SKM-1 (cell line): ENCODE measurements around the gene LHFPL6.

Source experiments
- DNase-seq: peaks from one replicate; lab custom pipeline; 2025; ENCODE audit not compliant: unreplicated experiment; lab: John Stamatoyannopoulos, UW

LHFPL6 gene

GRCh38 chr13:39602614-39603366 is at the start of gene LHFPL6:
TSS of gene LHFPL6 (minus strand) at chr13:39603193.
- DNase-seq: peak; percentile 67

- no peak for DNase-seq
Observed at GRCh38 chr13:39646122-39646521, 43.1 kb upstream of the LHFPL6 start.

GRCh38 chr13:39641645-39642044 is 38.7 kb upstream of the LHFPL6 start:
- DNase-seq: peak; percentile 56

- DNase-seq: no peak
Observed at GRCh38 chr13:39637890-39638289, 34.9 kb upstream of the LHFPL6 start.

- no peak for DNase-seq
Observed at GRCh38 chr13:39635564-39635963, 32.6 kb upstream of the LHFPL6 start.

GRCh38 chr13:39632994-39633393 is 30.0 kb upstream of the LHFPL6 start:
- no peak for DNase-seq

GRCh38 chr13:39631307-39631706 is 28.3 kb upstream of the LHFPL6 start:
- no peak for DNase-seq

- no peak for DNase-seq
Observed at GRCh38 chr13:39623466-39623865, 20.5 kb upstream of the LHFPL6 start.

GRCh38 chr13:39618561-39618960 is 15.6 kb upstream of the LHFPL6 start:
- no peak for DNase-seq

- peak; percentile 73 for DNase-seq
Observed at GRCh38 chr13:39616087-39616694, 13.2 kb upstream of the LHFPL6 start.

GRCh38 chr13:39612023-39612637 is 9.1 kb upstream of the LHFPL6 start:
- peak; percentile 59 for DNase-seq

- no peak for DNase-seq
Observed at GRCh38 chr13:39607876-39608275, 4.9 kb upstream of the LHFPL6 start.

GRCh38 chr13:39605677-39606320 is 2.8 kb upstream of the LHFPL6 start:
- DNase-seq: no peak

GRCh38 chr13:39604756-39605155 is 1.8 kb upstream of the LHFPL6 start:
- no peak for DNase-seq

GRCh38 chr13:39603424-39603947 is 493 bp upstream of the LHFPL6 start:
- DNase-seq: peak; percentile 47

- DNase-seq: peak; percentile 2
Observed at GRCh38 chr13:39602277-39602613, 748 bp downstream of the LHFPL6 start.

- DNase-seq: no peak
Observed at GRCh38 chr13:39601636-39602035, 1.4 kb downstream of the LHFPL6 start.

- no peak for DNase-seq
Observed at GRCh38 chr13:39600766-39601165, 2.2 kb downstream of the LHFPL6 start.

GRCh38 chr13:39599842-39600241 is 3.2 kb downstream of the LHFPL6 start:
- no peak for DNase-seq

- DNase-seq: no peak
Observed at GRCh38 chr13:39599012-39599411, 4.0 kb downstream of the LHFPL6 start.

GRCh38 chr13:39597838-39598237 is 5.2 kb downstream of the LHFPL6 start:
- no peak for DNase-seq

- DNase-seq: no peak
Observed at GRCh38 chr13:39596685-39597084, 6.3 kb downstream of the LHFPL6 start.
